Measurements from ENCODE around the gene MAP2K6. TPM values are rescaled to one million over a fixed set of nuclear protein-coding genes. Genes with fewer than 3 reads are reported as not detected.

Gene MAP2K6
- total and polyA plus RNA-seq, 2 donors (not counting 3 experiments of a cell fraction or from before 2014, with no cell fraction given), result 5.9 to 13.9 TPM

DNA sequence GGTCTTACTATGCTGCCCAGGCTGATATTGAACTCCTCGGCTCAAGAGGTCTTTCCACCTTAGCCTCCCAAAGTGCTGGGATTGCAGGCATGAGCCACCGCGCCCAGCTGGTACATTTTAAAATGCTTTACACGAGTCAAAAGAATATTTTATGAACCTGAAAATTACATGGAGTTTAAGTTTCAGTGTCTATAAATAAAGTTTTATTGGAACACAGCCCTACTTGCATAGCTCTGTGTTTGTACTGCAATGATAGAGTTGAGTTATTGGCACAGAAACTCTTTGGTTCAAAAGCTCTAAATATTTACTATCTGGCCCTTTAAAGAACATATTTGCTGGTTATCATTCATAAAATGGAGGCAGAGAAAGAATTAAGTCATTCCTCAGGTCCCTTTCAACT lies 24.3 kb downstream of the MAP2K6 start:
- no peak overlapping the region for H3K9ac ChIP-seq (replicated peaks; ENCODE audit: extremely low read depth, insufficient read depth, low read length)
- POLR2A ChIA-PET, result interaction anchor here (0.9 kb wide), 1 partner anchor 80 kb away, joined by 3 read pairs; no protein-coding TSS in a partner anchor
- H3K9me1 ChIP-seq (replicated peaks; ENCODE audit: control insufficient read depth, extremely low read depth, insufficient read depth, low read length), result no peaks in the 10 kb centered on the region
- dilution Hi-C loops (cut with MboI; ENCODE audit: extremely low pct_ligation_motif_present, low sequenced_read_pairs), result no loop called here
- no peaks in the 10 kb centered on the region for H3K79me2 ChIP-seq (ENCODE audit: control insufficient read depth, insufficient read depth, low read length)
- H3K27ac ChIP-seq (ENCODE audit: insufficient read depth, low read depth, low read length), result no peak overlapping the region
- DNase-seq (ENCODE audit: low read depth, low spot score), result no peak
- CTCF ChIA-PET, result interaction anchor here (1.1 to 1.8 kb wide), 5 partner anchors 9 to 84 kb away, joined by 3 to 9 read pairs (median 4); no protein-coding TSS in a partner anchor
- intact Hi-C loops (cut with micrococcal nuclease), result no loop called here
- H2AFZ ChIP-seq (ENCODE audit: low read depth, low read length), result no peak overlapping the region
- no peaks in the 10 kb centered on the region for H3K36me3 ChIP-seq (ENCODE audit: control insufficient read depth in 2 of 2, extremely low read depth in 1 of 2, insufficient read depth in 2 of 2, low read length in 2 of 2)
- TF ChIP-seq JUN (IDR thresholded peaks at IDR 0.05; ENCODE audit: borderline replicate concordance, insufficient read depth, insufficient read length, low read depth) (no peak), POLR2A (IDR thresholded peaks at IDR 0.05; ENCODE audit: low read depth, low read length) (no peak), POLR2AphosphoS5 (IDR thresholded peaks at IDR 0.05; ENCODE audit: insufficient read depth, low read depth, low read length) (no peak), MYC (IDR thresholded peaks at IDR 0.05; ENCODE audit: low read depth, low read length) (no peak), EZH2 (IDR thresholded peaks at IDR 0.05; ENCODE audit: borderline replicate concordance, low read depth, low read length, severe bottlenecking) (no peak)
- TF ChIP-seq, protein P1, sequence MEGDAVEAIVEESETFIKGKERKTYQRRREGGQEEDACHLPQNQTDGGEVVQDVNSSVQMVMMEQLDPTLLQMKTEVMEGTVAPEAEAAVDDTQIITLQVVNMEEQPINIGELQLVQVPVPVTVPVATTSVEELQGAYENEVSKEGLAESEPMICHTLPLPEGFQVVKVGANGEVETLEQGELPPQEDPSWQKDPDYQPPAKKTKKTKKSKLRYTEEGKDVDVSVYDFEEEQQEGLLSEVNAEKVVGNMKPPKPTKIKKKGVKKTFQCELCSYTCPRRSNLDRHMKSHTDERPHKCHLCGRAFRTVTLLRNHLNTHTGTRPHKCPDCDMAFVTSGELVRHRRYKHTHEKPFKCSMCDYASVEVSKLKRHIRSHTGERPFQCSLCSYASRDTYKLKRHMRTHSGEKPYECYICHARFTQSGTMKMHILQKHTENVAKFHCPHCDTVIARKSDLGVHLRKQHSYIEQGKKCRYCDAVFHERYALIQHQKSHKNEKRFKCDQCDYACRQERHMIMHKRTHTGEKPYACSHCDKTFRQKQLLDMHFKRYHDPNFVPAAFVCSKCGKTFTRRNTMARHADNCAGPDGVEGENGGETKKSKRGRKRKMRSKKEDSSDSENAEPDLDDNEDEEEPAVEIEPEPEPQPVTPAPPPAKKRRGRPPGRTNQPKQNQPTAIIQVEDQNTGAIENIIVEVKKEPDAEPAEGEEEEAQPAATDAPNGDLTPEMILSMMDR (IDR thresholded peaks at IDR 0.05; ENCODE audit: extremely low read depth in 1 of 2, insufficient read depth in 1 of 2, low read depth in 1 of 2, low read length in 2 of 2), result no peak
- TF ChIP-seq, protein P2, sequence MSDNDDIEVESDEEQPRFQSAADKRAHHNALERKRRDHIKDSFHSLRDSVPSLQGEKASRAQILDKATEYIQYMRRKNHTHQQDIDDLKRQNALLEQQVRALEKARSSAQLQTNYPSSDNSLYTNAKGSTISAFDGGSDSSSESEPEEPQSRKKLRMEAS (IDR thresholded peaks at IDR 0.05; ENCODE audit: insufficient read depth, insufficient read length), result no peak
- H3K4me2 ChIP-seq (ENCODE audit: insufficient read depth, low read length), result no peak overlapping the region
- no peaks in the 10 kb centered on the region for H3K9me3 ChIP-seq (replicated peaks; ENCODE audit: control insufficient read depth, insufficient read depth, low read length)
- H4K20me1 ChIP-seq (replicated peaks; ENCODE audit: control insufficient read depth, extremely low read depth, insufficient read depth, low read length), result no peaks in the 10 kb centered on the region
- BruUV-seq (replicated peaks), result no TSS peak
- peaks cover 10% of the 10 kb centered on the region for H3K4me1 ChIP-seq (ENCODE audit: control insufficient read depth, extremely low read depth, insufficient read depth, low read length)
- H3K27me3 ChIP-seq (ENCODE audit: control insufficient read depth in 2 of 2, insufficient read depth in 2 of 2, low read length in 2 of 2), result no peaks in the 10 kb centered on the region
- no peak for FAIRE-seq
- no peak overlapping the region for H3K4me3 ChIP-seq (replicated peaks in 1 of 3; ENCODE audit: insufficient read depth in 1 of 3, low read depth in 1 of 3, low read length in 3 of 3)

All from endothelial cell of umbilical vein (primary cell).